ENCODE results near the gene MAPKAP1.

The MAPKAP1 gene

DNA sequence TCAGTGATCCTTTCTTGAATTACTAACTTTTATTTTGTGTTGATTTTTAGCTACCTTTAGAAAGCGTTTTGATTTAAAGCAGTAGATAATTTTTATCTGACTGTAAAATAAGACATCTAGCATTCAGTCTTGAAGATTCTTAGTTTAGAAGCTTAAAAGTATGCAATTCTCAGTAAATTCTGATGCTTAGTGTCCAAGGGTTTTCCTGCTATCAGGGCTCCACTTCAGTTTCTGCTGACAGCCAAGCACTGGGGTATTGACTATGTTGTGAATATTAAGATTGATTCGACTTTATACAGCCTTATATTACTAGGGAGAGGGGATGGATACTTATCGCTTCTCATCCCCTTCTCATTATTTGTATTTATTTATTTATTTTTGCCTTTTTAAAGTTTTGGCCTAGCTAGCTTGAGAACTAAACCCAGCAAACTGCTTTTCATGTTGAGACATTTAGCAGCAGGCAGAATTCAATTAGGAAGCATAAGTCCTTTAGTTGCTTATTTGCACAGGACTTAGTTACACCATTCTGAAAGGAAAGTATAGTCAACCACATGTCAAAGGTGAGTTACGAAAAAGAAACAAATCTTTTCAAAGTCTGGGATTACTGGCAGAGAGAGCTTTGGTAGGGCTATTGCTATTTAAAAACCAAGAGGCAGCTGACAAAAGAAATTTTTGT lies 43.1 kb upstream of the MAPKAP1 start:
- TF ChIP-seq, protein P1, sequence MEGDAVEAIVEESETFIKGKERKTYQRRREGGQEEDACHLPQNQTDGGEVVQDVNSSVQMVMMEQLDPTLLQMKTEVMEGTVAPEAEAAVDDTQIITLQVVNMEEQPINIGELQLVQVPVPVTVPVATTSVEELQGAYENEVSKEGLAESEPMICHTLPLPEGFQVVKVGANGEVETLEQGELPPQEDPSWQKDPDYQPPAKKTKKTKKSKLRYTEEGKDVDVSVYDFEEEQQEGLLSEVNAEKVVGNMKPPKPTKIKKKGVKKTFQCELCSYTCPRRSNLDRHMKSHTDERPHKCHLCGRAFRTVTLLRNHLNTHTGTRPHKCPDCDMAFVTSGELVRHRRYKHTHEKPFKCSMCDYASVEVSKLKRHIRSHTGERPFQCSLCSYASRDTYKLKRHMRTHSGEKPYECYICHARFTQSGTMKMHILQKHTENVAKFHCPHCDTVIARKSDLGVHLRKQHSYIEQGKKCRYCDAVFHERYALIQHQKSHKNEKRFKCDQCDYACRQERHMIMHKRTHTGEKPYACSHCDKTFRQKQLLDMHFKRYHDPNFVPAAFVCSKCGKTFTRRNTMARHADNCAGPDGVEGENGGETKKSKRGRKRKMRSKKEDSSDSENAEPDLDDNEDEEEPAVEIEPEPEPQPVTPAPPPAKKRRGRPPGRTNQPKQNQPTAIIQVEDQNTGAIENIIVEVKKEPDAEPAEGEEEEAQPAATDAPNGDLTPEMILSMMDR (conservative IDR thresholded peaks at IDR 0.05; ENCODE audit: low read depth): no peak
- no peak overlapping the region for H3K27ac ChIP-seq
- CTCF ChIA-PET: interaction anchor here (0.6 kb wide), 1 partner anchor 9 kb away, joined by 3 read pairs; no protein-coding TSS in a partner anchor
- no peak for DNase-seq (ENCODE audit: low spot score)
- POLR2A ChIA-PET (ENCODE audit: low non-redundant PET): interaction anchor here (0.8 kb wide), 1 partner anchor 44 kb away, joined by 3 read pairs; no protein-coding TSS in a partner anchor

DNA sequence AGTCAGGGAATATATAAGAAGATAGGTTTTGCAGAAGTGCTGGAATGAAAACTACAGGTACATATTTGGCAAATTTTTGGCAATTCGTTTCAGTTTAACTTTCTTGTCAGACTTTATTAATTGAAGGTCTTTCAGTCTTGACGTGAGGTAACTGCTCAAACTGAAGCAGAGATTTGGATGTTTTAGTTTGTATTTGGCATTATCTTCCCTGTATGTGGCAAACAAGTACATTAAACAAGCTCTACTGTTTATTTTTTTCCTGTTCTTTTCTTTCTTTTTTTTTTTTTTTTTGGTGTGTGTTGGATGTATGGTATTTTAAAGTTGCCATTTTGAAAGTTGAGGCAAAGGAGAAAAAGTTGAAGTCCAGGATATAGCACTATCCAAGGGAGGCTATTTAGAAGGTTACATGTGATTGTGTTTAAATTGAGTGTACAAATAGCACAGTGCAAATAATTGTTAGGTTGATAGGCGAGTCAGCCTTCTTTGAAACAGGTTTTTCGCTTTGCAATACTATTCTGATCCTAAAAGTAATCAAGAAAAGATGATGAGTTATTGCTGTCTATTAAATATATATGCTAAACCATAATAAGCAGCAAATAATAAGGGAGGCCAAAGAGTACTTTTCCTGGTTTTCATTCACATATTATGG lies 42.4 kb upstream of the MAPKAP1 start:
- CTCF ChIA-PET: interaction anchor here (0.6 kb wide), 1 partner anchor 10 kb away, joined by 3 read pairs; no protein-coding TSS in a partner anchor
- POLR2A ChIA-PET (ENCODE audit: low non-redundant PET): interaction anchor here (0.6 kb wide), 1 partner anchor 44 kb away, joined by 5 read pairs; no protein-coding TSS in a partner anchor
- no peak for DNase-seq (ENCODE audit: low spot score)

DNA sequence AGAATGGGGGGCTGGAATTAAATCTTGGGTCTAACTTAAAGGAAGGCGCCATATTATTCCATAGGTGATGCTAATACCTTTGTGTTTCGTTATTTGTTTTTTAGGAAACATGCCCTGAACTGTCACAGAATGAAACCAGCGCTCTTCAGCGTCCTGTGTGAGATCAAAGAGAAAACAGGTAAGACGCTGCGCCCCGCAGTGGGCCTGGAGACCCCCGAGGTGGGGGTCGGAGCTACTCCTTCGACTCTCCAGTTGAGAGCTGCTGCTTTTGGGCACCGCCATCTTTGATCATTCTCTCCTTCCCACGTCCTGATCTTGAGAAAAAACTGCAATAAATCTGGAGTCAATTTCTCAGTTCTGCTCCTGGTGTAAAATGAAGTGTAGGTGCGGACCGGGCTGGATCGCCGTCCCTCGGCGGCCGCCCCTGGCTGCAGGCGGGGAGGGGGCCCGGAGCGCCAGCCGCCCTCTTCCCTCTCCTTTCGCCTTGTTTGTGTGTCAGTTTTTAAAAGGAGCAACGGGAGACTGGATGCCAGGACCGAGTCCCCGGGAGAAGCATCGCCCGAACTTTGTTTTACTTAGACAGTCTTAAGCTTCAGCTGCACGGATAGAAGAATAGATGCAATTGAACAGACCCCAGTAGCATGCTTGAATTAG lies 41.6 kb upstream of the MAPKAP1 start:
- CTCF ChIA-PET: interaction anchor here (0.6 to 0.7 kb wide), 2 partner anchors 12 to 42 kb away, joined by 3 read pairs; no protein-coding TSS in a partner anchor
- DNase-seq (ENCODE audit: low spot score): peak; percentile 26
- TF ChIP-seq, protein P1 (conservative IDR thresholded peaks at IDR 0.05; ENCODE audit: low read depth): no peak
- POLR2A ChIA-PET (ENCODE audit: low non-redundant PET): interaction anchor here (0.6 to 0.8 kb wide), 2 partner anchors 43 to 141 kb away, joined by 3 to 5 read pairs; no protein-coding TSS in a partner anchor
- peak overlapping the region; percentile 97 for H3K27ac ChIP-seq

More for the DNA sequence above, 42.4 kb upstream of the MAPKAP1 start:
- TF ChIP-seq, protein P1 (conservative IDR thresholded peaks at IDR 0.05; ENCODE audit: low read depth): no peak
- H3K27ac ChIP-seq: no peak overlapping the region

DNA sequence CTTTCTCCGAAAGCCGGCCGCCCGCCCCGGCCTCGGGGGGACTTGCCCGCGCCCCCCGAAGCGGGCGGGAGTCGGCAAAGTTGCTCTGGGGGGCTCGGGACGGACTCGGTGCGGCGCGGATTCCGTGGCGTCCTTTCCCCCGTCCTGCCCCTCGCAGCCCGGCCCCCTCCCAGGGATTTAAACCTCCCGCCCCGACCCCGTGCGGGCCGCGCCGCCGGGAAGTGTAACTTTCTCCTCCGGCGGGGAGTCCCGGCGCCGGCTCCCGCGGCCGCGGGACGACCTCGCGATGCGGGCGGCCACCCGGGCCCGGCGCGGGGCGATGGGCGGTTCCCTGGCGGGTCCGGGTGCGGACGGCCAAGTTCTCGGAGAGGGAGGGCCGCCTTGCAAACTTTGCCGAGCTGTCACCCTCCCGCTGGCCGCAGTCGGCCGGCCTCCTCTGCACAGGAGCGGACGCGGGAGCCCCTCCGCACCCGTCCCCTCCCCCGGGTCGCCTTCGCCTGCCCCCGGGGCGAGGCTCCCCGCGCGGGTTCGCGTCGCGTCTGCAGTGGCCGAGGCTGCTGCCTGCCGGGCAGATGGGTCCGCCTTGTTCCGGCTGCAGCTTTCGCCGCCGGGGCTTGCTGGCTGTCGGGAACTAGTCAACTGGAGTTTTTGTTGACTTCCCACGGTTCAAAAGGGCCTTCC lies 40.9 kb upstream of the MAPKAP1 start:
- DNase-seq (ENCODE audit: low spot score): peak; percentile 57

DNA sequence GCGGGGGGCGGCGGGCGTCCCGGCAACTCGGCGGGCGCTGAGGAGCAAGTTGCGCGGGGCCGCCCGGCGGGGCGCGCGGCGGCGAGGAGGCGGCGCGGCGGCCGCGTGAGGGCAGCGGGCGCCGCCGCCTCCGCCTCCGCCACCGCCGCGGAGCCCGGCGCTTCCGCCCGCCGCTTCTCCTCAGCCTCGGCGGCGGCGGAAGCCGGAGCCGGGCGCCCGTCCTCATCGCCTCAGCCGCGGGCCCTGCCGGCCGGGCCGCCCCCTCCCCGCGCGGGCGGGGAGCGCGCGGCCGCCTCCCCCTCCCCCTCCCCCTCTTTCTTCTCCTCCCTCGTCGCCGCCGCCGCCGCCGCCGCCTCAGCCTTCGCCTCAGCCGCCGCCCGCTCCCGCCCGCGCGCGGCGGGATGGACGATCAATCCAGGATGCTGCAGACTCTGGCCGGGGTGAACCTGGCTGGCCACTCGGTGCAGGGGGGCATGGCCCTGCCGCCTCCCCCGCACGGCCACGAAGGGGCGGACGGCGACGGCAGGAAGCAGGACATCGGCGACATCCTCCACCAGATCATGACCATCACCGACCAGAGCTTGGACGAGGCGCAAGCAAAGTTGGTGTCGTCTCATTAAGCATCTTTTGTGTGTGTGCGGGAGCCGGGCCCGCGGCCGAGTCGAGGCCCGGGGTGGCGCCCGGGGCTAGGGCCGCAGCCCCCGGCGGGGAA lies 40.2 kb upstream of the MAPKAP1 start, which contains the start of gene PBX3:
Gene PBX3 (plus strand): TSS at position 321 of the 712 bp plus-strand sequence.
- DNase-seq (ENCODE audit: low spot score): peak; percentile 50

More for the DNA sequence above, 40.9 kb upstream of the MAPKAP1 start:
- ChIA-PET POLR2A (ENCODE audit: low non-redundant PET) (interaction anchor here (0.8 kb wide), 1 partner anchor 141 kb away, joined by 3 read pairs; no protein-coding TSS in a partner anchor), CTCF (interaction anchor here (0.7 kb wide), 1 partner anchor 42 kb away, joined by 3 read pairs; no protein-coding TSS in a partner anchor)
- TF ChIP-seq, protein P1 (conservative IDR thresholded peaks at IDR 0.05; ENCODE audit: low read depth): no peak
- peak overlapping the region; percentile 97 for H3K27ac ChIP-seq

More for the DNA sequence above, 40.2 kb upstream of the MAPKAP1 start, which contains the start of gene PBX3:
- POLR2A ChIA-PET (ENCODE audit: low non-redundant PET): no interaction called here
- H3K27ac ChIP-seq: peak within 1 kb of the TSS; percentile 97
- CTCF ChIA-PET: no interaction called here
- TF ChIP-seq, protein P1 (conservative IDR thresholded peaks at IDR 0.05; ENCODE audit: low read depth): no peak

All from RWPE1 (cell line).